Lower leg skin (tissue), 4 donors: ENCODE results near the gene ABCC8. TPM values are rescaled to one million over a fixed set of nuclear protein-coding genes. Genes with fewer than 3 reads are reported as not detected.

Source experiments
- DNase-seq, 2 donors: peaks; one replicate each; pipeline ENCODE4 v3.0.0-alpha.2; 2019; ENCODE audit warnings: low spot score in 2 of 2
- H3K4me3 ChIP-seq: fragments of 200-600 bp; sonication (generic); 2 replicates; pipeline ENCODE4 v1.5.1; 2017; ENCODE audit warnings: mild to moderate bottlenecking, low read depth; ENCODE audit not compliant: poor library complexity, severe bottlenecking
- CTCF ChIP-seq, 3 donors: fragments of 450-650 bp; IDR thresholded peaks; one replicate each; pipeline ENCODE4 v1.5.1; 2016; ENCODE audit warnings: antibody characterized with exemption in 3 of 3, mild to moderate bottlenecking in 3 of 3, moderate library complexity in 2 of 3
- POLR2A ChIP-seq, 2 donors: fragments of 450-650 bp; IDR thresholded peaks; one replicate each; pipeline ENCODE4 v1.6.1; 2016 to 2017; ENCODE audit warnings: antibody characterized with exemption in 2 of 2, mild to moderate bottlenecking in 1 of 2, moderate library complexity in 1 of 2
- WGBS, 2 donors: methylation state at CpG; one replicate each; pipeline ENCODE4 v1.1.5; 2018; 5-methylcytosine and 5-hydroxymethylcytosine counted together
- intact Hi-C: fragments of 100-400 bp; cut with DNase I; formaldehyde crosslinking; loops from one replicate; pipeline ENCODE4 v1.15.0; 2023; ENCODE audit warnings: low total_unique reads
- total RNA-seq, 4 donors: library from RNA; depleted of rRNA; stranded (reverse); fragments of >200 nt; gene quantifications; one replicate each; pipeline ENCODE4 v1.1.0, GENCODE V29; 2016

ABCC8 gene
- total RNA-seq, 4 donors from 2014 or later: 0.11 to 0.34 (median 0.26) TPM; not detected in 1

GRCh38 chr11:17386331-17387084 is 90.1 kb downstream of the ABCC8 start:
- no peak overlapping the region for H3K4me3 ChIP-seq
- intact Hi-C loops: loop anchor here (10.0 kb wide), 1 partner anchor 162 kb away; no protein-coding TSS in a partner anchor
- no peak for DNase-seq
- TF ChIP-seq CTCF (IDR thresholded peaks at IDR 0.05): no peak
- TF ChIP-seq POLR2A (IDR thresholded peaks at IDR 0.05): no peak
- 72 to 74% methylated on average over 19 to 23 of the region's 23 CpGs for WGBS, 2 donors

GRCh38 chr11:17385926-17386325 is 90.7 kb downstream of the ABCC8 start:
- no peak for TF ChIP-seq CTCF (IDR thresholded peaks at IDR 0.05)
- TF ChIP-seq POLR2A (IDR thresholded peaks at IDR 0.05): no peak
- 68 to 85% methylated on average over 6 of the region's 6 CpGs for WGBS, 2 donors
- H3K4me3 ChIP-seq: no peak overlapping the region
- DNase-seq: no peak
- intact Hi-C loops: loop anchor here (2.0 to 10.0 kb wide), 2 partner anchors 119 to 161 kb away; no protein-coding TSS in a partner anchor

GRCh38 chr11:17385492-17385891 is 91.2 kb downstream of the ABCC8 start:
- intact Hi-C loops: loop anchor here (2.0 to 10.0 kb wide), 2 partner anchors 119 to 161 kb away; no protein-coding TSS in a partner anchor
- WGBS, 2 donors: 72 to 85% methylated on average over 5 of the region's 5 CpGs
- H3K4me3 ChIP-seq: no peak overlapping the region
- no peak for TF ChIP-seq POLR2A (IDR thresholded peaks at IDR 0.05)
- no peak for TF ChIP-seq CTCF (IDR thresholded peaks at IDR 0.05)
- DNase-seq: no peak

- TF ChIP-seq CTCF (IDR thresholded peaks at IDR 0.05): no peak
- no peak for TF ChIP-seq POLR2A (IDR thresholded peaks at IDR 0.05)
- DNase-seq: peak; percentile 43 to 95
- H3K4me3 ChIP-seq: no peak overlapping the region
- intact Hi-C loops: loop anchor here (2.0 to 10.0 kb wide), 2 partner anchors 121 to 159 kb away; no protein-coding TSS in a partner anchor
- 48 to 55% methylated on average over 6 of the region's 6 CpGs for WGBS, 2 donors
Measured at GRCh38 chr11:17384002-17384511, 92.6 kb downstream of the ABCC8 start.

- WGBS, 2 donors: 86 to 100% methylated on average over 1 of the region's 1 CpG
- intact Hi-C loops: loop anchor here (10.0 kb wide), 1 partner anchor 159 kb away; no protein-coding TSS in a partner anchor
Measured at GRCh38 chr11:17383461-17383860, 93.2 kb downstream of the ABCC8 start.

More at GRCh38 chr11:17383461-17383860, 93.2 kb downstream of the ABCC8 start:
- TF ChIP-seq POLR2A (IDR thresholded peaks at IDR 0.05): no peak
- no peak for TF ChIP-seq CTCF (IDR thresholded peaks at IDR 0.05)
- DNase-seq: no peak
- no peak overlapping the region for H3K4me3 ChIP-seq
